ENCODE measurements around the gene OS9.

OS9 gene

DNA sequence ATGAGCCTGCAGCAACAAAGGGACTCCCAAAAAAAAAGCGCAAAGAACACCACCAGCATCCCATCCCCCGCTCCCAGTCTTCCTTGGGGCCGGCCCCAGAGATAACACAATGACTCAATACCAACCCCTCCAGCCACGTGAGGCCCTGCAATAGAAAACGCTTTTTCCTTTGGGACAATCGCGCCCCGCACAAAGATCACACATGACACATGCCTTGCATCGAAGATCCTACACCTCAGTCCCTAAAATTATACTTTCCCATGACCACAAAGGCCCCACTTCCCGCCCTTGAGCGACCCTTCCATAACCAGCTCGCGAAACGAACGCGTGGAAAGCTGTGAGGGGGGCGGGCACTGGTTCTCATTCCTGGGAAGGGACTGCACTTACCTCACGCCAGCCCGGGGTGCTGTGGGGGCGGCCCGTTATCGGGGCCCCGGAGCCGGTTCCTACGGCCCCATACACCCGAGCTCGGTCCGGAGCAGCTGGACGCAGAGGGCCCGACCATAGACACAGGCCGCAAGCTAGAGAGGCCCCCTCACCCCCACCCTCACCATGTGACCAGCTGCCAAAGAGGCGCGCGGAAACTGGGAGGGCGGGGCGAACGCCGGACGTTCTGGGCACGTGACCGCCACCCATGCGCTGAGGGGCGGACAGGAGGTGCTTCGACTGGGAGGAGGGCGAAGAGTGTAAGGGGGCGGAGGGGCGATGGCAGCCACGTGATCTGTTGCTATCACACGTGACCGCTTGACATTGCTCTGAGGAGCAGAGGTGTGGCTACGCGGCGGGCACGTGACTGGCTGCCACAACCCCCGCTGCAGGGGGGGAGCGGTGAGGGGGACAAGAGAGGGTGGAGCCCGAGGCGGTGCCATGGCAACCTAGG lies 58.1 kb downstream of the OS9 start, which contains the start of gene CDK4:
CDK4 (minus strand) TSS at position 523 of the 880 bp plus-strand sequence. CDS start 593 bp downstream, outside the sequence.
- peak; percentile 100 for DNase-seq (ENCODE audit: low spot score)

DNA sequence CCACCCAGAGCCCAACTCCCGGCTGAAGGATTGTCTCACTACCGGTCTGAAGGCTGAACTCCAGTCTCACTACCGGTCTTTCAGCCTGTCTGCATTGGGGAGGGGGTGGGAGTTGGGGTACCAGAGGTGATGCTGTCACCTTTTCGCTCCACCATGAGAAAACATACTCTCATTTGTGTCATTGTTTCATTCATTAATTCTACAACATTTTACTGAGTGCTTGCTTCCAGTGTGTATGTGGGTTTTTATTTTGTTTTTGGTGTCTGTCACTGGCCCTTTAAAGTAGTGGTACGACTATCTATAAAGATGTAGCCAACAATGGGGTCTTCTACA lies 58.7 kb downstream of the OS9 start:
- DNase-seq (ENCODE audit: low spot score): no peak

DNA sequence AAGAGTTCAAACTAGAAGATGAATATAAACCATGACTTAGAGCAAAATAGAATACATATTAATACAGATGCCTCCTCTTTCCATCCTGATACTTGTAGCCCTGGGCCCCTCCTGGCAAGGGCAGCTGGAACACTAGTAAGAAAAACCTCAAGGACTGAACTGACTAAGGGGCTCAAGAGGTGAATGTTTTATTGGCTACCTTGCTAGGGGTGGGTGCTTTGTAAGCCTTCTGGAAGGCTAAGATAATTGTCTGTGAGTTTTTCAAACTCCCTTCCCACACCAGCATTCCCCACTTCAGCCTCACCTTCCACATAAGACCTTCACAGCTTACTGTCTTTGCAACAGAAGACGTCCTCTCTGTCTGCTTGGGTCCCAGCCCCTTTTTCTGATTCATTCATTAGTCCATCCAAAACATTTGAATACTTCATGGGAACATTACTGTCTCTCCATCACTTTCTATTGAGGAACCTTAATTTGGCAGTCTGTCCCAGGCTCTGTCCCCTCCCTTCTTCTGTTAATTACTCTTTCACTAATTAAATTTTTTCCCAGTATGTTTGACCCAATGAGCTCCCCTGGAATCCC lies 59.9 kb downstream of the OS9 start:
- no peak for DNase-seq (ENCODE audit: low spot score)

DNA sequence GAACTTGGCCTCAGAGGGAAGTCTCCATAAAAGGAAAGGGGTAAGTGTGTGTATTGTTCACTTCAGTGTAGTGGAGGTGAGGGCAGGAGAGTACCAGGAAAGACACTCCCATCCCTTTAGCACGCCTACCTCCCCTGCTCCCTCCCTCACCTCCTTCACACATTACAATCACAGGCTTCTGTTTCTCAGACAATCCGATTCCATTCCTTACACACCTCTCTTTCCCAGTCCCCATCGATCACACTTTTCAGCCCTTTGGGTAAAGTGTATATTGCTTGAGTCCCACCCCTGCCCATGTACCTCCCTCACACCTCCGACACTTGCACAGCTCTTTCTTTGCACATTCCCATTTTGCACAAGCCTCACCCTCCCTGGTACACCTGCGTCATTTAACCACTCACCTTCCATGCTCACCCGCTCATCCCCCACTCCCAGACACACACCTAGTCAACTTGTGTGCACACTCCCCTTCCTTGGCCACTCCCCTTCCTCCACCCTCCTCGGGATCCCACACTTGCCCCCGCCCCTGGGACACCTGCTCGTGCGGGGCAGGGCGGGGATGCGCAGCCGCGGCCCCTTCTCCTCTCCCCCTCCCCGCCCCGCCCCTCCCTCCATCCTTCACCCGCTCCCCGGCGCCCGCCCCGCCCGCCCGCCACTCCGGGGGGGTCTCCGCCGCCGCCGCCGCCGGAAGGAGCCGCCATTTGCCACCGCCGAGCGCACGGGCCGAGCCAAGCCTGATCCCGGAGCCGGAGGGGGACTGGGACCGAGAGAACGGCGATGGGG lies 60.7 kb downstream of the OS9 start, which contains the start of gene MARCHF9:
MARCHF9 (plus strand) TSS at position 693 of the 783 bp plus-strand sequence. CDS start 426 bp downstream, outside the sequence.
- no peak for DNase-seq (ENCODE audit: low spot score)

DNA sequence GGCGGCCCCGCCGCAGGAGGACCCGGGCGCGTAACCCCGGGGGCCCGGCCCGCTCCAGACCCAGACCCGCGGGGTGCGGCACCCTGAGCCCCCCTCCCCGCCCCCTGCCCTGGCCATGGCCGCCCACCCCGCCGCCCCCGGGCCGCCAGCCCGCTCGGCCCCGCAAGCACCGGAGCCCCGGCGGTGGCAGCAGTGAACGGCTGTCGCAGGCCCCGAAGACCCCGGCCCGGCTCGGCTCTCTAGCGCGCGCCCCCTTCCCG lies 61.2 kb downstream of the OS9 start:
- no peak for DNase-seq (ENCODE audit: low spot score)

DNA sequence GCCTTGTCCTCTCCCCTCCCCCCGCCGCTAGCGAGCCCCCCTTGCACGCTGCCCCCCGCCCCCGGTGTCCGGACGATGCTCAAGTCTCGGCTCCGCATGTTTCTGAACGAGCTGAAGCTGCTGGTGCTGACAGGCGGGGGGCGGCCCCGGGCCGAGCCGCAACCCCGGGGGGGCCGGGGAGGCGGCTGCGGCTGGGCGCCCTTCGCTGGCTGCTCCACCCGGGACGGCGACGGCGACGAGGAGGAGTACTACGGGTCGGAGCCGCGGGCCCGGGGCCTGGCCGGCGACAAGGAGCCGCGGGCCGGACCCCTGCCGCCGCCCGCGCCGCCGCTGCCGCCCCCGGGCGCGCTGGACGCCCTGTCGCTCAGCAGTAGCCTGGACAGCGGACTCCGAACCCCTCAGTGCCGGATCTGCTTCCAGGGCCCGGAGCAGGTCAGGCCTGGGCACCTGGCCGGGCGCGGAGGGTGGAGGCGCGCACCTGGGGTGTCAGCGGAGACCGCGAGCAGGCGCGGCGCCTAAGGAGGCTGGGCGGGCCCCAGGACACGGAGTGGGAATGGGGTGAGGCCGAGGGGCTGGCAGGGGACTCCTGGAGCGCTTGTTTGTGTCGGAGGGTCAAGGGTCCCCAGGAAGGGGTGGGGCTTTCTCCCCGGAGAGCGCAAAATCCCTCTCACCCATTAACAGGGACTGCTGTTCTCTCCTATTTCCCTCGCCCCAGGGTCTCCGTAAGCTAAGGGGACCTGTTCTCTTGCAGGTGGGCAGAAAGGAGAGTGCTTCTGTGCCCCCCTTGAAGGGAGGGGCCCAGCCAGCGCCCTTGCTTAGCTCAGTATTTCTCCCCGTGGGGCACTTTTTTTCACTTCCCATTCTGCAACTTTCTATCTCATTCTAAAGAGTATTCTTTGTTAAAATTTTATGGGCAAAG lies 61.8 kb downstream of the OS9 start:
- DNase-seq (ENCODE audit: low spot score): no peak

DNA sequence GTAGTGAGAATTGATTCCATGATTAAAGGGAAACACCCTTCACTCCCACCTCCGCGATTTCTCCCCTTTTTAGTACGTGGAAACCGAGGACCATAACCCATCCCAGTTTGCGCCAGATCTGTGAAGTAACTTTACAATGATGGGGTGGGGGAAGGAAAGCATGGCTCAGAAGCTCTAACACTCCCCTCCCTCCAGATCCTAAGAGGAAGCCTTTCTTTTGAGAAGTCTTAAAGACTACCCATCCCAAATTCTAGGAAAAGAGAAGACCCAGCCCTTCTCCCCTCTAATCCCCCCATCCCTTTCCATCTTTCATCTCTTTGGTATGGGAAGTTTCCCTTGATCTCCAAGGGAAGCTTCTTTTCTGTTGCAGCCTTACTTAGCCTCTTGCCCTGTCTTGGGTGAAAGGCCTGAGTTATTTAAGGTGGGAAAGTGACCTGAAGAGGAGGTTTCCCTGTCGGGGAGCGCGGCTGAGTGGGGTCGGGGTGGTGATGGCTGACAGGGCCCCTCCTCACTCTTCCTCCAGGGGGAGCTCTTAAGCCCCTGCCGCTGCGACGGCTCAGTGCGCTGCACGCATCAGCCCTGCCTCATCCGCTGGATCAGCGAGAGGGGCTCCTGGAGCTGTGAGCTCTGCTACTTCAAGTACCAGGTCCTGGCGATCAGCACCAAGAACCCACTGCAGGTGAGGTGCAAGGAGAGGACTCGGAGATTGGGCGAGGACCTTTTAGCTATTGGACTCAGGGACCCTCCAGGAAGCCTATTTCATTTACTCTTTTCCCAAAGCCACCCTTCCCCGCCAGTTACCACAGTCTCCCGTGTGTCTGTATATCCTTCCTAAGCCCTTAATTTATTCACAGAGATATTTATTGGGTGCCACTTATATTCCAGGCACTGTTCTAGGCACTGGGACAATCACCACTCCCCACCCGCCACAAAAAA lies 62.7 kb downstream of the OS9 start:
- DNase-seq (ENCODE audit: low spot score): peak; percentile 74

DNA sequence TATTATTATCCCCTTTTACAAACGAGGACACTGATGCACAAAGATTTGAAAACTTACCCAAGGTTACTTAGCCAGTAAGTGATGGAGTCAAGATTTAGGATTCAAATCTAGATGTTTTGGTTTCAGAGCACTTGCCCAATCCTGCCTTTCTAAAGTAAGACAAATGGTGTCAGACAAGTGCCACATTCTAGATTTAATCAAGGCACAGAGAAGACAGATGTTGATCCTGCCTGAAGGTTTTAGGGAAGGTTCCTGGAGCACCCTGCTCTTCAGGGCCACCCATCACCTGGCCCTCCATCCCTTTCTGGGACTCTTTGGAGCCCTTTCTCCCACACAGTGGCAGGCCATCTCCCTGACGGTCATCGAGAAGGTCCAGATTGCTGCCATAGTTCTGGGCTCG lies 63.8 kb downstream of the OS9 start:
- DNase-seq (ENCODE audit: low spot score): no peak

DNA sequence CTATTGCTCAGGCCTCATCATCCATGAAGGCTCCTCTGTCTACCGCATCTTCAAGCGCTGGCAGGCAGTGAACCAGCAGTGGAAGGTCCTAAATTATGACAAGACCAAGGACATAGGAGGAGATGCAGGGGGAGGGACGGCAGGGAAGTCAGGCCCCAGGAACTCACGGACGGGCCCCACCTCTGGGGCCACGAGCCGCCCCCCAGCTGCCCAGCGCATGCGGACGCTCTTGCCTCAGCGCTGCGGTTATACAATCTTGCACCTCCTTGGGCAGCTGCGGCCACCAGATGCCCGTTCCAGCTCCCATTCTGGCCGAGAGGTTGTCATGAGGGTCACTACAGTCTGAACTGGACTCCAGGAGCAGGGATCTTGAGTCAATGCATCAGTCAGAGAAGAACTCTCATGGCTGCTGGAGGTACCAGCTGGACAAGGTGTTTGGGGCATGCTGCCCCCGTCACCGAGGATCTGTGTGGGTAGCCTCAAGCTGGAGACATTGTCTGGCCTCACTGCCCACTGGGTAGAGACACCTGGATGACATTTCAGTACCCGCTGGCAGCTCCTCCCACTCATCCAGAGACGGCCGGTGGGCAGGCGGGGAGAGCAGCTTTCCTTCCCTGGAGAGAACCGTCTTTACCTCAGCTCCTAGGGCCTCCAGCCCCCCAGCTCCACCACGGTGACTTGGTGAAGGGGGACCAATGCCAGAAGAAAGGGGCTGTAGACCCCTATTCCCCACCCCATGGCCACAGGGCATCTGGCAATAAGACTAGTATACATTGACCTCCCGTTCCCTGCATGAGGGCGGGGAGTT lies 64.8 kb downstream of the OS9 start:
- DNase-seq (ENCODE audit: low spot score): no peak

DNA sequence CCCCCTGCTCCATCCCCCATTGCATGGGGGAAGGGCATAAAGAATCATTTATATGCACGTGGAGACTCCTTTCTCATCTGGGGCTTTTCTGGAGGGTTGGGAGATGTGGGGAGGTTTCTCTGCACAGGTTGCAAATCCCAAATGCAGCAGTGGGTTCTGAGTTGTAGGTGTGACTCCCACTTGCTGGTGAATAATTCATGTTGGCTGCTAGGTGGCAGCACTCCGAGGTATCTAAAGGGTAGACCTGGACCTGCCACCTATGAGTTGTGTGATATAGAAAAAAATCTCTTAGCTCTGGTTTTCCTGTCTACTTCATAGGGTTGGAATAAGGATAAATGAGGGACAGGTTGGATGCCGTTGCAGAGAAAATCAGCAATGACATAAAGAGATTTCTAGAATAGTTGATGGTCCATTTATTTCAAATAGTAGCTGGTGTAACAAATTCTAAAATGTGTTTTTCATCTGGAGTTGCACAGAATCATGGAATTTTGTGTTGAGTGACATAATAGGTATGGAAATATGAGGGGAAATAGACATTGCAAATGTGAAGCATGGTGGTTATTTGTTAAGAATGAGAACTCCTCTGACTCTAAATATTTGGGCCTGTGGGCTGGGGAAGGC lies 65.5 kb downstream of the OS9 start:
- no peak for DNase-seq (ENCODE audit: low spot score)

DNA sequence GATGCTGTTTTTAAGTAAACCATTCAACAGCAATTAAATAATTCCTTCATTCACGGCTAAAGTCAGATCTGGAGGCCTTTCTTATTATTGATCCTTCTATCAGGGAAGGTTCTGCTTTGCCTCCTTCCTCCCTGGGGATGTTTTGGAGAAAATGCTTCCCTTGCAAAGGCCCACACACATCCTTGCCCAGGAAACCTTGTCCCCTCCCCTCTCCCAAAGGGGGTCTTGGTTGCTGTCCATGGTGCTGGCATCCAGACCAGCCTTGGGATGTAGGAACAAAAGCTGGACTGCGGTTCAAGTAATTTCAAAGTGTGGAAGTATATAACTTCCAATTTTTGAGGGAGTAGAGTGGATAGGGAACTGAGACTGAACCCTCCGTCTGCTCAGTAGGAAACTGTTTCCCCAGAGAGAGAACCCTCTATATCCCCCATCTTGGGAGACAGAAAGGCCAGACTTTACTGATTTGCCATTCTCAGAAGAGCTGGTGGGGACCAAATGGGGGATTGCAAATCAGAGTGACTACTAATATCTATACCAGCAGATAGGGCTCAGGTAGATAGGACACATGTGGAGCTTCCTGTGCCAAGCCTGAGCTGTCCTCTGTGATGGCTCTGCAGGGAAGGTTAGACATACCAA lies 66.5 kb downstream of the OS9 start:
- no peak for DNase-seq (ENCODE audit: low spot score)

DNA sequence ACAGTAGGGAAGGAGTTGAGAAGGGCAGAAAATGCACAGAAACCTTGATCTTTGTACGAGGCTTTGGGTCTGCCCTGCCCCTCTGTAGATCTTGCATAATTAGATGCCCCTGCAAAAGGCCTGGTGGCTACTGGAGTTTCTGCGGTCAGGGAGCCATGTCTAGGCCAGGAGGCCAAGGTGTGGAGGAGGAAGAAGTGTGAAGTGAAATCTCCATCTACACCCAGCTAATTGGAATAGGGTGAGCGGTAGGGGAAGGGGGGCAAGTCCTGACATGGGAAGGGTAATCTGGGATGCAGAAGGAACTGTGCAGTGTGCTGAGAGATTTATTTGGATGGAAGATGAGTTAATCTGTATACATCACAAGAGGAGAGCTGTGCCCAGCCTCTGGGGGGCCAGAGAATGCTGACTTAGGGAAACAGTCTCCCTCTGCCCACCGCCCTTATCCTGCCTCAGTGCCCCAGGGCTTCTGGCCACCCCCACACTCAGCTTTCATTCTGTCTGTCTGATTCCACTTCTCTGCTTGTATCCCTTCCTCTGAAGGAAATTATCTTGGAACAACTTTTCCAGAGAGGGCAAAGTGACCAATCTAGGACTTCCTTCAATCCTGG lies 67.6 kb downstream of the OS9 start:
- DNase-seq (ENCODE audit: low spot score): no peak

DNA sequence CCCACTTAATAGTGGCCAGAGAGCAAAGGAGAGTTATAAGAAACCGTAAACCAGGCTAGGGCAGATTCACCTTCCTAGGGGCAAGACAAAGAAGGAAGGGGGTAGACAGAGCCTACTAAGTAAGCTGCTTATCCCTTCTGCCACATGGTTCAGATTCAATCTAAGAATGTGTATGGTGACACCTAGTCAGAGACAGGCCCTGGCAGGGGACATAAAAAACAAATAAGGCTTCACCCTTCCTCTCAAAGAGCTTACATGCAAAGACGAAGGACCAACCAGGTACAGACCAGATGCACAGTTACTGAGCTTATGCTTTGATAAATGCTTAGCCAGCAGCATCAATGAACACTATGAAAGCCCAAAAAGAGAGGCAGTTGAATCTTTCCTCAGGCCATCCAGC lies 68.5 kb downstream of the OS9 start:
- DNase-seq (ENCODE audit: low spot score): no peak

DNA sequence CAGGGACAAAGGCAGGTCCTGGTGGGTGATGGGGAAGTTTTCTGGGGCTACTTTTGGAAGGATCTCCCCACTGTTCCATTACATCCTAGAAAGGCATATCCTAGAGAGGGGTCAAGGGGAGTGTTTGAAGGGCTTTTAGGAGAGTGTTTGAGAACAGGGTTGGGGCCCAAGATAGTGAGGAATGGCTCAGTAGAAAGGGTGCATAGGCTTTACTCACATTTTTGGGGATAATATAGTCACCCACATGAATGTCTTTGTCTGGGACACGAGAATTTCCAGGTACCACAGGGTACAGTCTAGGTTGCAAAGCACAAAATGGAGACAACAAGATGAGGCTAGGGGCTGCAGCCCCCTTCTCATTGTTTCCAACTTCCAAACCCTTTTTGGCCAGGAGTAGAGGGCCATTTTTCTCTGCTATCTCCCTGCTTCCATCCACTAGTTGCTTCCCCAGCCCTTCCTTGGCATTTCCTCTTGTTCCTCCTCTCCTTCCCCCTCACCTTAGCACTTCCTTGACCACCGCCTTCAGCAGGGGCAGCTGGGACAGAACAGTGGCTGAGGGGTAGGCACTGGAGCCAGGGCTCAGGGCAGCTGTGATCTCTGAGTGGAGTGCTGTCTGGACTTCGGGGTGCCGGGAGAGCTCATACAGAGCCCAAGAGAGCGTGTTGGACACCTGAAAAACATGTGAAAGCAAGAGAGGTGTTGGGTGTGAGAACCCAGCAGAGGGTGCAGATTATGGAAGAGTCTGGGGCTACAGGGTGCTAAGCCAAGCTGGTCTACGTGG lies 70.1 kb downstream of the OS9 start:
- no peak for DNase-seq (ENCODE audit: low spot score)

DNA sequence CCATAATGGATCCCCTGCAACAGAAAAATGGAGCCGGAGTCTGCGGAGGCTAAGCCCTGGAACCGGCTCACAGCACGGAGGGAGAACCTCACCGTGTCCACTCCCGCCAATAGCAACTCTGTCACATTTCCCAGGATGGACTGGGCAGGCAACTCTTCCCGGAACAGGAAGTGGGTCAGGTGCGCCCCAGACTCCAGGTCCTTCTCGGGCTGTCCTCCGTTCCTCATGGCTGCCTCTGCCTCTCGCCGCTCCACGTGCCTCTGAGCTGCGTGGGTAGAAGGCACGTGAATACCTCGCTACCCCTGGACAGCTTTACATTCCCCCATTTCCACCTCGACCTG lies 70.7 kb downstream of the OS9 start:
- DNase-seq (ENCODE audit: low spot score): no peak

DNA sequence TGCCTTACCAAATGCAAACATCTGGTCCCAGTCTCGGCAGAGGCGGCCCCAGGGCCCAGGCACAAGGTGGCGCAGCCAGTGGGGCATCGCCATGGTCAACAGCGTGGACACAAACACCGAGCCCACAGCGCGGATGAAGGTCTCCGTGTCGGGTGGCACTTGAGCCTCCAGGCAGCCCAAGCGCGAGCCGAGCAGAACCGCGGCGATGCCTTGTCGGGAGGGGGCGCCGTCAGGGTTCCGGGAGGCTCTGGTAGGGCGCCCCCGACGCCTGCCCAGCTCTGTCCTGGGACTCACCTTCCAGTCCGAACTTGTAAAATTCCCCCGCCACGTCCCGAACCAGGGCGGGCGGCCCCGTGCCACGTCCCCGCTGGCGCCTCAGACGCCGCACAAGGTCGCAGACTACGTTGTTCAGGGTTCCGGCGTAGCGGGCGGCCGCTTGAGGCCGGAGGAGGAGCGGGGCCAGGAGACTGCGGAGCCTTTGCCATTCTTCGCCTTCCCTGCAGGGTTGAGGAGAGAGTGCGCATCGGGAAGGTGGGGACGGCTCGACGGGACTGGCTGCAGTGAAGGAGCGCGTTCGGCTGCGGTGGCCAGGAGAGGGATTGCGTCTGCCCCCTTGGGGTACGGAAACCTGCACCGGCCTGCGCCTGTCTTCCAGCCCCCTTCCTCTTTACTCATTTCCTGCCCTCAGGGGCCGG lies 71.2 kb downstream of the OS9 start:
- DNase-seq (ENCODE audit: low spot score): no peak

DNA sequence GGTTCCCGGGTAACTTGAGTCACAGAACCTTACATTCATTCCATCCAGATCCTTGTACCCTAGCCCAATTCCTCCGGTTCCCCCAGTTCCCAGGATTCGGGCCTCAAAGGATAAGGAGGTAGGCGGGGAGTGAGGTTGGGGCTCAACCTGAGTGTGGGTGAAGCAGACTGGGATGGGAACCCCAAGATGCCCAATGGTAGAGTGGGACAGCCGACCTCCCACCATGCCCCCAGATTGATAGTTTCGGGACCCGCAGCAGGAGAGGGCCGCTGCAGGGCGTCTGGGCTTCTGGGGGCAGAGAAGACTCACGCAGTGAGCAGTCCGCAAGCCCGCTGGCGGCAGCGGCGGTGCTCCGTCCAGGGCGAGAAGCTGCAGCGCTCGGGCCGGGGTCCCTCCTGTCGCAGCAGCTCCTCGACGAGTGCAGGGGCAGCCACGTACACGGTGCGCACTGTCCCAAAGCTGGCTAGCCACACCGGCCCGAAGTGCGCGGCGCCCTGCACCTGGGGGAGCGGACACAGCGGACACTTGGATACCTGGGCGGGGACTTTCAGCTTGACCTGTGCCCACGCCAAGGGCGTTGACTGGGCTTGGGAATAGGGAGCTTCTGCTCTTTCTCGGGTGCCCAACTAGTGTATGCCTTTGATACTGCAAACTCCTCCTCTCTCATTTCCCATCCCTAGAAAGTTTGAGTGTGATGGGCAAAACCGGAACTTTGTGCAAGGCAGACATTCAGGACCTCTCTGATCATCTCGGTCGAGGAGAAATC lies 71.9 kb downstream of the OS9 start:
- DNase-seq (ENCODE audit: low spot score): no peak
